Mesothelial cell of epicardium (in vitro differentiated cells): ENCODE measurements around the gene ADAT3. TPM values are rescaled to one million over a fixed set of nuclear protein-coding genes. Genes with fewer than 3 reads are reported as not detected.
A peak's percentile ranks its signal among the peaks of the same experiment; 100 is the strongest.

ENCODE experiments used
- DNase-seq, 2 experiments: peaks; one replicate each; pipeline ENCODE4 v3.0.0; 2021; ENCODE audit warnings: low spot score in 2 of 2; ENCODE audit not compliant: unreplicated experiment in 2 of 2
- H3K27ac Mint-ChIP-seq: 2 replicates; pipeline ENCODE4 v1.8.0; 2021; ENCODE audit warnings: mixed read lengths
- H3K27me3 Mint-ChIP-seq: 2 replicates; pipeline ENCODE4 v1.8.0; 2021; ENCODE audit warnings: low read depth, mixed read lengths
- H3K36me3 Mint-ChIP-seq: 2 replicates; pipeline ENCODE4 v1.8.0; 2021; ENCODE audit warnings: mixed read lengths
- H3K4me1 Mint-ChIP-seq: 2 replicates; pipeline ENCODE4 v1.8.0; 2021; ENCODE audit warnings: mixed read lengths
- H3K4me3 Mint-ChIP-seq: 2 replicates; pipeline ENCODE4 v1.8.0; 2021; ENCODE audit warnings: mild to moderate bottlenecking, moderate library complexity, mixed read lengths
- H3K9me3 Mint-ChIP-seq: 2 replicates; pipeline ENCODE4 v1.8.0; 2021; ENCODE audit warnings: mixed read lengths
- CTCF ChIP-seq: fragments of 200-600 bp; sonication (generic); IDR thresholded peaks from one replicate; pipeline ENCODE4 v1.5.0; 2021; ENCODE audit warnings: antibody characterized with exemption; ENCODE audit not compliant: unreplicated experiment
- total RNA-seq: library from RNA; stranded (reverse); gene quantifications from 3 replicates; pipeline ENCODE4 v1.2.1, GENCODE V29; 2021

Gene ADAT3
- total RNA-seq, 1 donor from 2014 or later, result 15.5 TPM

GRCh38 chr19:1858412-1859081, 46.7 kb upstream of the ADAT3 start:
- Mint-ChIP-seq H3K4me1 (peaks cover 47% of the 10 kb centered on the region), H3K27me3 (peaks cover 13% of the 10 kb centered on the region), H3K4me3 (no peak overlapping the region), H3K27ac (no peak overlapping the region), H3K36me3 (no peaks in the 10 kb centered on the region), H3K9me3 (no peaks in the 10 kb centered on the region)
- no peak for DNase-seq
- no peak for TF ChIP-seq CTCF

GRCh38 chr19:1859331-1859781, 45.8 kb upstream of the ADAT3 start:
- H3K4me1 Mint-ChIP-seq, result peaks cover 47% of the 10 kb centered on the region

GRCh38 chr19:1860042-1860775, 45.0 kb upstream of the ADAT3 start:
- H3K4me1 Mint-ChIP-seq, result peaks cover 40% of the 10 kb centered on the region
- H3K36me3 Mint-ChIP-seq, result no peaks in the 10 kb centered on the region
- peak in 1 of 2 experiments; percentile 69 for DNase-seq
- H3K27me3 Mint-ChIP-seq, result peaks cover 13% of the 10 kb centered on the region
- no peak overlapping the region for H3K27ac Mint-ChIP-seq
- TF ChIP-seq CTCF, result no peak
- no peaks in the 10 kb centered on the region for H3K9me3 Mint-ChIP-seq
- H3K4me3 Mint-ChIP-seq, result peak overlapping the region; percentile 91

More at GRCh38 chr19:1859331-1859781, 45.8 kb upstream of the ADAT3 start:
- Mint-ChIP-seq H3K27ac (peak overlapping the region; percentile 87), H3K27me3 (peaks cover 13% of the 10 kb centered on the region), H3K4me3 (peak overlapping the region; percentile 41), H3K36me3 (no peaks in the 10 kb centered on the region), H3K9me3 (no peaks in the 10 kb centered on the region)
- TF ChIP-seq CTCF, result no peak
- DNase-seq, result no peak

- no peaks in the 10 kb centered on the region for H3K36me3 Mint-ChIP-seq
- no peaks in the 10 kb centered on the region for H3K9me3 Mint-ChIP-seq
- peak overlapping the region; percentile 25 for H3K27ac Mint-ChIP-seq
- peaks cover 13% of the 10 kb centered on the region for H3K27me3 Mint-ChIP-seq
- no peak for TF ChIP-seq CTCF
- peaks cover 36% of the 10 kb centered on the region for H3K4me1 Mint-ChIP-seq
- no peak for DNase-seq
- H3K4me3 Mint-ChIP-seq, result peak overlapping the region; percentile 91
These were observed 44.2 kb upstream of the ADAT3 start for GRCh38 chr19:1860821-1861598.

- TF ChIP-seq CTCF, result no peak
- DNase-seq, result no peak
- H3K4me3 Mint-ChIP-seq, result peak overlapping the region; percentile 91
- H3K27ac Mint-ChIP-seq, result peak overlapping the region; percentile 47
- H3K27me3 Mint-ChIP-seq, result peaks cover 13% of the 10 kb centered on the region
- peaks cover 30% of the 10 kb centered on the region for H3K4me1 Mint-ChIP-seq
- no peaks in the 10 kb centered on the region for H3K36me3 Mint-ChIP-seq
- H3K9me3 Mint-ChIP-seq, result no peaks in the 10 kb centered on the region
These were observed 43.6 kb upstream of the ADAT3 start for GRCh38 chr19:1861599-1862031.
